T-helper 17 cell (primary cell): ENCODE data around the gene MBD2. TPM values are rescaled to one million over a fixed set of nuclear protein-coding genes. Genes with fewer than 3 reads are reported as not detected.
A peak's percentile ranks its signal among the peaks of the same experiment; 100 is the strongest.

Experiments used
- ATAC-seq: fragments of 150-1000 bp; cut with Tn5 transposase; 2 replicates; pipeline ENCODE4 v1.10.0; 2021; ENCODE audit warnings: mild to moderate bottlenecking, moderate library complexity
- DNase-seq, 3 donors: peaks; one replicate each; pipeline versions ENCODE4 v3.0.0 to v3.0.0-alpha.2; 2020 to 2021
- H3K9me3 ChIP-seq: one replicate; pipeline ENCODE4 v1.7.0; 2013; ENCODE audit warnings: low read length, mild to moderate bottlenecking; ENCODE audit not compliant: control insufficient read depth, poor library complexity, severe bottlenecking
- H3K27ac Mint-ChIP-seq: one replicate; pipeline ENCODE4 v1.8.0; 2022; ENCODE audit warnings: mild to moderate bottlenecking, moderate library complexity, mixed read lengths
- H3K27me3 Mint-ChIP-seq: one replicate; pipeline ENCODE4 v1.8.0; 2022; ENCODE audit warnings: mixed read lengths
- H3K36me3 Mint-ChIP-seq: one replicate; pipeline ENCODE4 v1.8.0; 2022; ENCODE audit warnings: low read depth, mixed read lengths
- H3K4me1 Mint-ChIP-seq: one replicate; pipeline ENCODE4 v1.8.0; 2022; ENCODE audit warnings: mild to moderate bottlenecking, mixed read lengths
- H3K4me3 Mint-ChIP-seq: one replicate; pipeline ENCODE4 v1.8.0; 2022; ENCODE audit warnings: mild to moderate bottlenecking, moderate library complexity, mixed read lengths
- total RNA-seq, 4 donors: library from RNA in 2 of 4; stranded (reverse) in 2 of 4; gene quantifications; one replicate each; pipeline ENCODE4 v1.2.3 and lab custom pipeline; 2022 to 2026

MBD2 gene
- total RNA-seq, 2 donors from 2014 or later, result 108 TPM

GRCh38 chr18:54119524-54120019 lies 104.9 kb downstream of the MBD2 start:
- H3K9me3 ChIP-seq, result no peaks in the 10 kb centered on the region
- DNase-seq, result no peak
- ATAC-seq, result peak; percentile 62
- peaks cover 11% of the 10 kb centered on the region for H3K27me3 Mint-ChIP-seq
- peaks cover 3% of the 10 kb centered on the region for H3K4me1 Mint-ChIP-seq
- H3K4me3 Mint-ChIP-seq, result peak overlapping the region; percentile 55
- no peak overlapping the region for H3K27ac Mint-ChIP-seq
- H3K36me3 Mint-ChIP-seq, result no peaks in the 10 kb centered on the region

GRCh38 chr18:54117853-54118773 lies 106.4 kb downstream of the MBD2 start:
- Mint-ChIP-seq H3K27me3 (peaks cover 21% of the 10 kb centered on the region), H3K4me1 (peaks cover 3% of the 10 kb centered on the region), H3K36me3 (no peaks in the 10 kb centered on the region), H3K27ac (no peak overlapping the region), H3K4me3 (no peak overlapping the region)
- no peaks in the 10 kb centered on the region for H3K9me3 ChIP-seq
- ATAC-seq (no peak), DNase-seq (no peak)

GRCh38 chr18:54116541-54117257 lies 107.8 kb downstream of the MBD2 start:
- Mint-ChIP-seq H3K27ac (no peak overlapping the region), H3K4me3 (no peak overlapping the region), H3K27me3 (peaks cover 21% of the 10 kb centered on the region), H3K4me1 (peaks cover 3% of the 10 kb centered on the region), H3K36me3 (peaks cover 3% of the 10 kb centered on the region)
- no peak for ATAC-seq
- no peak for DNase-seq
- no peaks in the 10 kb centered on the region for H3K9me3 ChIP-seq

- Mint-ChIP-seq H3K36me3 (peaks cover 3% of the 10 kb centered on the region), H3K4me3 (no peak overlapping the region), H3K27ac (no peak overlapping the region), H3K4me1 (peaks cover 3% of the 10 kb centered on the region), H3K27me3 (peaks cover 21% of the 10 kb centered on the region)
- ATAC-seq (no peak), DNase-seq (no peak)
- no peaks in the 10 kb centered on the region for H3K9me3 ChIP-seq
Observed at GRCh38 chr18:54112356-54112755, 112.1 kb downstream of the MBD2 start.

- H3K4me3 Mint-ChIP-seq, result no peak overlapping the region
- ATAC-seq (no peak), DNase-seq (no peak)
- peaks cover 3% of the 10 kb centered on the region for H3K4me1 Mint-ChIP-seq
- H3K27me3 Mint-ChIP-seq, result peaks cover 8% of the 10 kb centered on the region
- no peaks in the 10 kb centered on the region for H3K9me3 ChIP-seq
- H3K36me3 Mint-ChIP-seq, result peaks cover 3% of the 10 kb centered on the region
- H3K27ac Mint-ChIP-seq, result no peak overlapping the region
Observed at GRCh38 chr18:54109131-54109683, 115.3 kb downstream of the MBD2 start.

- H3K9me3 ChIP-seq, result no peaks in the 10 kb centered on the region
- Mint-ChIP-seq H3K27ac (no peak overlapping the region), H3K27me3 (no peaks in the 10 kb centered on the region), H3K36me3 (no peaks in the 10 kb centered on the region), H3K4me1 (no peaks in the 10 kb centered on the region), H3K4me3 (no peak overlapping the region)
- DNase-seq (no peak), ATAC-seq (no peak)
Observed at GRCh38 chr18:54102123-54102522, 122.3 kb downstream of the MBD2 start.

Other genes with a start within 250 kb of the MBD2 start
- gene POLI, start 44.8 kb upstream of the MBD2 start, total RNA-seq, result 10 to 100 TPM; 27.2 to 28.4 TPM
- gene STARD6, start 133.2 kb upstream of the MBD2 start, total RNA-seq, result not detected
- 1 to 10 TPM in 1 of 2 donors, under 1 TPM in 1; 0.92 to 1.5 TPM for gene C18orf54, start 133.2 kb upstream of the MBD2 start, total RNA-seq